RWPE2 (cell line): ENCODE measurements around the gene STEAP4.

Experiments used
- ATAC-seq: fragments of 200-7000 bp; cut with Tn5 transposase; 3 replicates; pipeline ENCODE4 v1.9.1; 2021; ENCODE audit warnings: low read depth
- DNase-seq: peaks from one replicate; pipeline ENCODE4 v3.0.0-alpha.2; 2020; ENCODE audit warnings: low spot score
- H3K27ac ChIP-seq: fragments of 450-650 bp; 2 replicates; pipeline ENCODE4 v1.5.1; 2017; ENCODE audit warnings: mild to moderate bottlenecking; ENCODE audit not compliant: poor library complexity, severe bottlenecking
- H3K27me3 ChIP-seq: fragments of 250-450 bp; sonication (Bioruptor Pico); 2 replicates; pipeline ENCODE4 v1.5.1; 2021; ENCODE audit warnings: mild to moderate bottlenecking, moderate library complexity; ENCODE audit not compliant: insufficient read depth, poor library complexity, severe bottlenecking
- H3K36me3 ChIP-seq: fragments of 250-450 bp; sonication (Bioruptor Pico); 2 replicates; pipeline ENCODE4 v1.5.1; 2020; ENCODE audit warnings: low read depth, mild to moderate bottlenecking, moderate library complexity
- H3K4me1 ChIP-seq: fragments of 250-450 bp; sonication (Bioruptor Pico); 2 replicates; pipeline ENCODE4 v1.5.1; 2021; ENCODE audit warnings: mild to moderate bottlenecking, moderate library complexity; ENCODE audit not compliant: insufficient read depth, poor library complexity, severe bottlenecking
- H3K4me3 ChIP-seq: fragments of 250-450 bp; sonication (Bioruptor Pico); 2 replicates; pipeline ENCODE4 v1.5.1; 2021; ENCODE audit warnings: mild to moderate bottlenecking, moderate library complexity; ENCODE audit not compliant: severe bottlenecking
- H3K9me3 ChIP-seq: fragments of 250-450 bp; sonication (Bioruptor Pico); 2 replicates; pipeline ENCODE4 v1.5.1; 2021; ENCODE audit warnings: mild to moderate bottlenecking, moderate library complexity; ENCODE audit not compliant: severe bottlenecking
- CTCF ChIP-seq: fragments of 450-650 bp; IDR thresholded peaks from one replicate; pipeline ENCODE4 v1.5.1; 2017; ENCODE audit warnings: mild to moderate bottlenecking, moderate library complexity; ENCODE audit not compliant: poor library complexity, severe bottlenecking

Gene STEAP4

GRCh38 chr7:88346357-88346756, 39.7 kb upstream of the STEAP4 start:
- Histone ChIP-seq H3K9me3 (no peaks in the 10 kb centered on the region), H3K36me3 (no peaks in the 10 kb centered on the region), H3K27me3 (no peaks in the 10 kb centered on the region), H3K27ac (no peak overlapping the region), H3K4me1 (no peaks in the 10 kb centered on the region), H3K4me3 (no peak overlapping the region)
- DNase-seq: no peak
- no peak for TF ChIP-seq CTCF
- no peak for ATAC-seq

DNA sequence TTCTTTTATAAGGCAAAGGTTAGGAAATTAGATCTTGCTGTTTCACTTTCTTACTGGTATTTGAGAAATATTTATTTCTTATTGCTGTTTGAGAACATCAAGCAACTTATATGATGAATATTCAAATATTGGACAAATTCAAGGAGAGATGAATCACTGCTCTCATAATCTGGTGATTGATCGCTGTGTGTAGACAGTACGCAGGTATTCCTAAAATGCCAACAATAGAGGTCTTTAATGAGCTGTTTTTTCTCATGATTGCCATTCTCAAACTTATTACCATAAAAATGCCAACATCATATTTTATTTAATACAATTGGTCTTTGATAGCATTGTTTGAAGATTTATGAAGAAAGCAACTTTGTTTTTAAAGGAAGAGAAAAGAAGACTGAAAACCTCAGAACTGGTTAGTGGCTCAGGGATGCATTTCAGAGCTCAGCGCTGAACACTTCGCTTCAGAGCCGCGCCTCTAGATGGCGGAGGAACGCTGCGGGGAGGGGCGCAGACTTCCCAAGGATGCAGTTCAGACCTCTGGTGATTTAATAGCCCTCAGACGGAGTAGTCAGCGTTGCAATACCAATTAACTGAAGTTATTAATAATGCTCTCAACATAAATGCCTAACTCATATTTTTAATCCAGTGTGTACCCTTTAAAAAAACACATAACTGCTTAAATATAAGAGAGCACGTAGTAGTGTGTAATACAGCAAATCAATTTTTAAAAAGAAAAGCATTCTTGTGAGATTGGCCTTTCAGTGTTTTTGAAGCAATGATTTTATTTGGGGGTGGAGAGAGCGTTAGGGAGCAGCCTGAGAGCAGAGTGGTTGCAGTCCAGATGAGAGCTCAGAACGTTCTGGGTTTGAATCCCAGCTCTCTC, 38.5 kb upstream of the STEAP4 start:
- H3K27me3 ChIP-seq: no peaks in the 10 kb centered on the region
- no peaks in the 10 kb centered on the region for H3K4me1 ChIP-seq
- no peaks in the 10 kb centered on the region for H3K36me3 ChIP-seq
- H3K4me3 ChIP-seq: no peak overlapping the region
- peak; percentile 81; the same call in 2 of the 3 replicates for ATAC-seq
- peak; percentile 60 for TF ChIP-seq CTCF
- H3K9me3 ChIP-seq: no peaks in the 10 kb centered on the region
- H3K27ac ChIP-seq: no peak overlapping the region
- no peak for DNase-seq

GRCh38 chr7:88344271-88344670, 37.6 kb upstream of the STEAP4 start:
- no peak for ATAC-seq
- Histone ChIP-seq H3K36me3 (no peaks in the 10 kb centered on the region), H3K27me3 (no peaks in the 10 kb centered on the region), H3K4me3 (no peak overlapping the region), H3K9me3 (no peaks in the 10 kb centered on the region), H3K4me1 (no peaks in the 10 kb centered on the region), H3K27ac (no peak overlapping the region)
- no peak for TF ChIP-seq CTCF
- no peak for DNase-seq

GRCh38 chr7:88339195-88339922, 32.7 kb upstream of the STEAP4 start:
- Histone ChIP-seq H3K9me3 (no peaks in the 10 kb centered on the region), H3K27me3 (no peaks in the 10 kb centered on the region), H3K36me3 (no peaks in the 10 kb centered on the region), H3K27ac (no peak overlapping the region), H3K4me1 (no peaks in the 10 kb centered on the region), H3K4me3 (no peak overlapping the region)
- ATAC-seq: no peak
- no peak for TF ChIP-seq CTCF
- no peak for DNase-seq
